DOHH2 (cell line): ENCODE results near the gene USP12.

Experiments
- EZH2phosphoT487 ChIP-seq: fragments of 200-600 bp; sonication (generic); IDR thresholded peaks from 2 replicates; pipeline ENCODE4 v1.6.1; 2017; ENCODE audit warnings: borderline replicate concordance, mild to moderate bottlenecking, antibody characterized with exemption, low read length, moderate library complexity, mixed read lengths
- TF ChIP-seq, protein P1 (sequence below): fragments of 200-600 bp; sonication (generic); IDR thresholded peaks from one replicate; pipeline ENCODE4 v1.5.1; 2014; ENCODE audit warnings: antibody characterized with exemption, mild to moderate bottlenecking, low read depth, low read length; ENCODE audit not compliant: poor library complexity, severe bottlenecking

- TF ChIP-seq, protein P1, sequence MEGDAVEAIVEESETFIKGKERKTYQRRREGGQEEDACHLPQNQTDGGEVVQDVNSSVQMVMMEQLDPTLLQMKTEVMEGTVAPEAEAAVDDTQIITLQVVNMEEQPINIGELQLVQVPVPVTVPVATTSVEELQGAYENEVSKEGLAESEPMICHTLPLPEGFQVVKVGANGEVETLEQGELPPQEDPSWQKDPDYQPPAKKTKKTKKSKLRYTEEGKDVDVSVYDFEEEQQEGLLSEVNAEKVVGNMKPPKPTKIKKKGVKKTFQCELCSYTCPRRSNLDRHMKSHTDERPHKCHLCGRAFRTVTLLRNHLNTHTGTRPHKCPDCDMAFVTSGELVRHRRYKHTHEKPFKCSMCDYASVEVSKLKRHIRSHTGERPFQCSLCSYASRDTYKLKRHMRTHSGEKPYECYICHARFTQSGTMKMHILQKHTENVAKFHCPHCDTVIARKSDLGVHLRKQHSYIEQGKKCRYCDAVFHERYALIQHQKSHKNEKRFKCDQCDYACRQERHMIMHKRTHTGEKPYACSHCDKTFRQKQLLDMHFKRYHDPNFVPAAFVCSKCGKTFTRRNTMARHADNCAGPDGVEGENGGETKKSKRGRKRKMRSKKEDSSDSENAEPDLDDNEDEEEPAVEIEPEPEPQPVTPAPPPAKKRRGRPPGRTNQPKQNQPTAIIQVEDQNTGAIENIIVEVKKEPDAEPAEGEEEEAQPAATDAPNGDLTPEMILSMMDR: no peak
- TF ChIP-seq EZH2phosphoT487: no peak
Observed at GRCh38 chr13:27138457-27139093, 33.0 kb downstream of the USP12 start.
